ENCODE data around the gene ALDH1A2.
A peak's percentile ranks its signal among the peaks of the same experiment; 100 is the strongest.
"Not testable (repeated sequence)": the region's sequence is repeated elsewhere in the genome, so short reads cannot be mapped to it uniquely, and the experiment has no call there.

The ALDH1A2 gene

DNA sequence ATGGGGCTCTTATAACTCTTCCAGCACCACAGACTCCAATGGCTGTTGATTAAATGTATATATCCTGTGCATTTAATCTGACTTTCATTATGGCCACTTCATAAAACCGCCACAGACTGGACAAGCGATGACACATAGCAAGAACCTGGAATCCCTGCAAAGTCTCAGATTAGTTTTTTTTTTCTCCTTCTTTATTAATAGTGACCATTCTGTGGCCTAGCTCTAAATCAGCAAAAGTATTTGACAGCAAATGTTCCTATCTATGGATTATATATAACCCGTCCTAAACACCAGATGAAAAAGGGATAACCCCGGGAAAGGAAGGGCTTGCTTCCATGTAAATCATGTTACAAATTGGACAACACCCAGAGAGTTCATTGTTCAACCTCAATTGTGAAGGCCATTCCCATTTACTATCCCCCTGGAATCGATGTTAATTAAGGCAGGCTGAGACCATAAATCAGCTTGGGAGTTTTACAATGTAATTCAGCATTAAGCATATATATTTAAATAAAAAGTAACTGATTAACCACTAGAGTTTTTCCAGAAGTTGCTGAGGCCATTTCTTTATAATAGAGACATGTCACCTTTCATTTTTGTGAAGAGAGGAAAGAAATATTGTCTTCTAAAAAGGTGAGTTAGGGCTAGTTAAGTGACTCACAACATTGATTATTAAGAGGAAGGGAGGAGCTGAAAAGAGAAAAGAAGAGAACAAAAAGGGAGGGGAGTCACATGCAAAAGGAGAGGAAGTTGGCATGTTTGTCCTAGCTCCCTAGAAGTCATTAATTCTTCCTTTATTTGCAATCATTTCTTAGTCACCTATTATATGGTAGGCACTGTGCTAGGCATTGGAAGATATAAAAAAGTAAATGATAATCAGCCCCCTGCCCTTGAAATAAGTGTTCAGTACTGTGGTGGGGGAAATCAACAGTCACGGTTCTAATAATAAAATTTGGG is 26.2 kb downstream of the ALDH1A2 start:
- DNase-seq, result no peak

DNA sequence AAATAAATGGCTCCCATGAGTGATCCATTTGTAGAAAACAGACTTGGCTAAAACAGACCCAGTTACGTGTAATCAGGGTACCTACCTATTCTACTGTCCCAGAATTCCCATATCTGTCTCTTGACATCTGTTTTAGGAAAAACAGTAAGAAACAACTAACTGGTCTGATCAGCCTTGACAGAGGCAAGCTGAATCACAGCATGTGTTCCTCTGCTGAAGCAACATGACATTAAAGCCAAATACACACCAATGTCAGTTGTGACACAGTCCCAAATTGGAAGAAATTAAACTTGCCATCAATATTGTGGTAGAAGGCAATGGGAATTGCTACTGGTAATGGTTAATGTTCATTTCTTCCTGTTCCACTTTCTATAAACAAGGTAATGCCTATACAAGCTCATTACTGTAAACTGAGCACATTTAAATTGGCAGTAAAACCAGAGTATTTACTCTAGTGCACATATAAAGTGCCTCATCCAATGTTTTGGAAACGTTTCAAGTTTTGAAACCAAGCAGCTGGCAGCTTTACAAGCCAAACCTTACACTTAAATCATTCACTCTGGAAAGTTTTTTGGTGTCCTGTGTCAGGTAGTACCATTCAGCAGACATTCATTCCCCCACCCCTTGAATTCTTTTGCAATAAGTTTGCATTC is 27.0 kb downstream of the ALDH1A2 start:
- DNase-seq, result peak; percentile 63

DNA sequence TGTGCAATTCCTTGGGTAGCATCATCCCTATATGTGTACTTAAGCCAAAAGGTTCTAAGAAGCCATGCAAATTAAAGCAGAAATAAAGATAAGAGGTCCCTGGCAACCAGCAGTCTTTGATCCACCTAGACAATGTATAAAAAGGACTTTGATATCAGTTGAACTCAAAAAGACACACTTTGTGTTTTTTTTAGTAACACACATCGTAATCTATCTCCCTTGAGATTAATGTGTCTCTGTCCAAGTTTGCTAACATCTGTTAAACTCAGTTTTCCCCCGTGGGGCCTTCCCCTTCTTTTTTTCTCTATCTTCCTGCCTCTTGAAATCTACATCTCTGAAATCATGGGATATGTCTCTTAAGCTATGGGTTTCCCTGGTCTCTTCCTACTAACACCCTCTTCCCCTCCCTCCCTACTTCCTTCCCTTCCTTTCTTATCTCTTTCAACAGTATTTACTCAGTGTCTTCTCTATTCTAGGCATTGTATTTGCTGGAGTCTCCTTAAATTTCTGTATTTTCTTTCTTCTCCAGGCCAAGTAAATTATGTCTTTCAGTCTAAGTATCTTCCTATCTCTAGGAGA is 27.7 kb downstream of the ALDH1A2 start:
- DNase-seq, result no peak

DNA sequence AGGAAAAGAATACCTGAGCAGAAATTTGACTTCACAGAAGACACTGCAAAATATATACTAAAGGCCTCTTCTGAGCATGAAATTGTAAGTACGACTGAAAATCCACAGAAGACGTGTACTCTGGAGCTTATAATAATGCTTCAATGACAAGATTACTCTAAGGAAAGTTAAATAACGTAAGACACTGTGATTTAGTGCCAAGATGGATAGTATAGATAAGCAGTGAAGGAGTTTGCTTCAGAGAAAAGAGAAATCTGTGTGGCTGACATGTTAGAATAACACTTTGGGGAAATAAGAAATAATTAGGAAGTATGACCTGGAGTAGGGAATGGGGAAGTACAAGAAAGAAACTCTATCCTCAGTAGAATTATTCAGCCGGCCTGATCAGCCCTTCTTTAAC is 28.9 kb downstream of the ALDH1A2 start:
- no peak for DNase-seq

DNA sequence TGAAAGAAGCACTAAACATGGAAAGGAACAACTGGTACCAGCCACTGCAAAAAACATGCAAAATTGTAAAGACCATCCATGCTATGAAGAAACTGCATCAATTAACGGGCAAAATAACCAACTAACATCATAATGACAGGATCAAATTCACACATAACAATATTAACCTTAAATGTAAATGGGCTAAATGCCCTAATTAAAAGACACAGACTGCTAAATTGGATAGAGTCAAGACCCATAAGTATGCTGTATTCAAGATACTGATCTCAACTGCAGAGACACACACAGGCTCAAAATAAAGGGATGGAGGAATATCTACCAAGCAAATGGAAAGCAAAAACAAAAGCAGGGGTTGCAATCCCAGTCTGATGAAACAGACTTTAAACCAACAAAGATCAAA is 37.1 kb downstream of the ALDH1A2 start:
- not testable (repeated sequence) for DNase-seq

DNA sequence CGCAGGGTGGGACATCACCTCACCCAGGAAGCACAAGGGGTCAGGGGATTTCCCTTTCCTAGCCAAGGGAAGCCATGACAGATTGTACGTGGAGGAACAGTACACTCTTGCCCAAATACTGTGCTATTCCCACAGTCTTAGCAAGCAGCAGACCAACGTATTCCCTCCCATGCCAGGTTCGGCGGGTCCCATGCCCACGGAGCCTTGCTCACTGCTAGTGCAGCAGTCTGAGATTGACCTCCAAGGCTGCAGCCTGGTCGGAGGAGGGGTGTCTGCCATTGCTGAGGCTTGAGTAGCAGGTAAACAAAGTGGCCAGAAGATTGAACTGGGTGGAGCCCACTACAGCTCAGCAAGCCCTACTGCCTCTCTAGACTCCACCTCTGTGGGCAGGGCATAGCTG is 39.0 kb downstream of the ALDH1A2 start:
- no peak for DNase-seq

DNA sequence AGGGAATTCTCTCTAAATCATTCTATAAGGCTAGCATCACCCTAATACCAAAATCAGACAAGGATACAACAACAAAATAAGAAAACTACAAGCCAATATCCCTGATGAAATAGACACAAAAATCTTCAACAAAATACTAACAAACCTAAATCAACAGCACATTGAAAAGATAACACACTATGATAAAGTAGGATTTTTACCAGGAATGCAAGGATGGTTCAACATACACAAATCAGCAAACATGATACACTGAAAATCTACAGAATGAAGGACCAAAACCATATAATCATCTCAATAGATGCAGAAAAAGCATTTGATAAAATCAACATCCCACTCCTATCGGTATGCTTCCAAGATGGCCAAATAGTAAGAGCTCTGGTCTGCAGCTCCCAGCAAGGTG is 39.5 kb downstream of the ALDH1A2 start:
- no peak for DNase-seq

DNA sequence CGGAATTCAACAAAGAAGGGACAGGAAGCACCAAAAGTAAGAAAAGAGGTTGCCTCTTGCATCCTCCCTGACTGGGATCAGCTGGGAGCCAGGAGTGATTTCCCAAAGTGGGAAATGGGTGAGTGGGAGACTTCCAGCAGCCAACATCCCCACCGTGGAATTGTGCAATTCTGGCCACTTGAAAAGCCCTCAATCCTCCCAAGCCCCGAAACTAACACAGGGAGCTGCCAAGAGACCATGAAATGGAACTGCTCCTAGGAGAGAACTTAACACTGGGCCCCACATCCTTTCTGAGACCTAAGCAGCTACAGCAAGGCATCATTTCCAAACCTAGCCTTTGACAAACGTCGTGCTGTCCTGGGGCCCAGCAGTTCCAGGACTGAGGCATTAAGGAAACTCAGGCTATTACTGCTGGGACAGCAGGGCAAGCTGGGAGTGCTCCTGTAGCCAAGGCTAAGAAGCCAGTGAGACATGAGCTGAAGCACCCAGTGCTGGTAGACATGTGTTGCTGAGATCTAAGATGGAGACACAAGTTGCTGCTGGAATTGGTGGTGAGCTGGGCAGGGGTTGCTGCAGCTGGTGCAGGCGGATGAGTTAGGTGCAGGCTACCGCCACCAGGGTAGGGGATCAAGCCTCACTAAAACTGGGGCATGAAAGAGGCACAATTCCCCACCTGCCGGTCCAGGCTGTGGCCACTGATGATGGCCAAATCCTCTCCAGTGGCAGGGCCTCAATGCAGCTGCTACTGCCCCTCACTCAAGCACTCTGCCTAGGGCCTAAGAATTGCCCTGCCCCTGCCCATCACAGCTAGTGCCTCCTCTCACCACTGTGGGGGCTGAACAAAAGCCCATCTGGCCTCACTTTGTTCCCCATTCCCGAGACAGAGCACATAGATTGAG is 43.9 kb downstream of the ALDH1A2 start:
- DNase-seq, result no peak

DNA sequence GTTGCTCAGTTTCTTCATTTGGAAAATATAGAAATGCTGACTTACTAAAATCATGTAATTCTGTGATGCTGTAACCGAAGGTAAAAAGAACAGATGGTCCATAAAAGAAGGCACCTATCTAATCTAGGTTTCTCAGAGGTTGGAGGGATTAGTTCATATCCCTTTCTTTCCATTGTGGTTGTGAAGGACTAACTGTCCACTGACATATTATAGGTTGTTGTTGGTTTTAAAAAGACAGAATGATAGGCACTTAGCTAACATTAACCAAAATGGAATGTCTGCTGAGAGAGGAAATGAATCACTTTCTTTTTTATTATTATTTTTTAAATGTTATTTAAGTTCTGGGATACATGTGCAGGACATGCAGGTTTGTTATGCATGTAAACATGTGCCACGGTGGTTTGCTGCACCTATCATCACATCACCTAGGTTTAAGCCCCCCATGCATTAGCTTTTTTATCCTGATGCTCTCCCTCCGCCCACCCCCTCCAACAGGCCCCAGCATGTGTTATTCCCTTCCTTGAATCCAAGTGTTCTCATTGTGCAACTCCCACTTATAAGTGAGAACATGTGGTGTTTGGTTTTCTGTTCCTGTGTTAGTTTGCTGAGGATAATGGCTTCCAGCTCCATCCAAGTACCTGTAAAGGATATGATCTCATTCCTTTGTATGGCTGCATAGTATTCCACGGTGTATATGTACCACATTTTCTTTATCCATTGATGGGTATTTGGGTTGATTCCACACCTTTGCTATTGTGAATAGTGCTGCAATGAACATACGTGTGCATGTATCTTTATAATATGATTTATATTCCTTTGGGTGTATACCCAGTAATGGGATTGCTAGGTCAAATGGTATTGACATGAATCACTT is 45.8 kb downstream of the ALDH1A2 start:
- no peak for DNase-seq

DNA sequence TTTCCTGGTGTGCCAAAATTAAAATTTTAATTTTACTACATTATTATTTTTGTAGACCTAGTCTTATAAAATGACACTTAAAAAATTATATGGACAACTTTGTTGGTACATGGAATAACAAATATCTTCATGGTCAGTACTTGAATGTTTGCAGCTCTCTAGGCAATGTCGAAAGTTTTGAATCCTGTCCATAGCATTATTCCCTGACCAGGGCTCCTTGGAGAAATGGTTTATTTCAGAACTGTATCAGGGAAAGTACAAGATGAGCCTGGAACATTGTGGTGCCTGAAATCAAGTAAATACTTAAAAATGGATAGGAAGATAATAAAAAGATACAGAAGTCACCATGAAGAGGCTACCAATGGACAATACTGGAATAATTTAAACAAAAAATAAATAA is 47.6 kb downstream of the ALDH1A2 start:
- DNase-seq, result no peak

DNA sequence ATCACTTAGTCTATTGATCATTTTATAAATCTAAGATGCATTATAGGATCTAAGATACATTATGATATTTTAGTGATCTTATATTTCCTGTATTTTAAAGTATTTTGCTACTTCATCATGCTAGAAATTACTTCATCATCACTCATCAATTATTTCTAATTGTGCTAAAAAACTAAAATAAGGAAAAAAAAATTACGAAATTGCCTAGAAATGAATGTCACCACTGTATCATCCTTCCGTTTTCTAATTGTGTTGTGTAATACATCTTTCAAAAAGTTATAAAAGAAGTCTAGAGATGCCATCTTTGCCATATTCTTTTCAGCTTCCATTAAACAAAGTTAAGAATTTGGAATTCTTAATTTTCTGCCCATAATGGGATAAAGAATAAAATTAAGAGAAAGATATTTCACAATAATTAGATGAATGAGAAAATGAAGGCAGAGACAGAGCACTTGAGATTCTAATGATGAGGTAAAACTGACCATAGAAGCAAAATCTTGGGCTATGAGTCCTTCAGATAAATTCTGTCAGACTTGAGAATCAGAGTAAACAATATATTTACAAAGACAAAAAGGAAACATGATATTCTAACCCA is 48.8 kb downstream of the ALDH1A2 start:
- no peak for DNase-seq

DNA sequence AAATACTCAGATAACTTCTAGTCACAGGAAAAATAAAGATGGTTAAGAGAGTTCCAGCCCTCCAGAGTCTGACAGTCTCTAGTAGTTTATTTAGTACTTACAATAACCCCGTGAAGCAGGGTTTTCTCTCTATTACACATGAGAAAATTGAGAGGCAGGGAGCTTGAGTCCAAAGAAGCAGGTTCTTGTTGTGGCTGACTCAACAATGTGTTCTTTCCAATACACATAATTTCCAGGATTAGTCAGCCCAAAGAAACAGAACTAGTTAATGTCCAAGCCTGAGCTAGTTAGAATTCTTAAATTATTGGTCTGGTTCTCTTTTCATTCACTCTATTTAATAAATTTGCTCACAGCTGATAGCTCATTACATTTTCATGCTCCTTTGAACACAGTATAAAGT is 49.9 kb downstream of the ALDH1A2 start:
- no peak for DNase-seq

DNA sequence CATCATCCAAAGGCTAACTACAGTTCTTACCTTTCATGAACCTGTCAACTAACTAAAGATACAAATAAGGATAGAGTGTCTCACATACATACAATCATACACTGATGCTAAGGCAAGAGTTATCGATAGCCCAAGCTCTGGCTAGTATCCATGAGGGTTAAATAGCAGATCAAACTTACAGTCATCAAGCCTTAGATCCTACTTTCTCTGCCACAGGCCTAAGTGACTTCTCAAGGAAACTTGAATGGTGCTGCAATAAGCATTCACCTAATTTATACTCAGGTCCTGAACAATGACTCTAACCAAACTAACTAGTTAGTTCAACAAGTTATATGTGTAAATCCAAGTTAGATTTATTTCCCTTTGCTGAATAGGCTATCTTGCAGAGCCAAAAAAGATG is 51.0 kb downstream of the ALDH1A2 start:
- DNase-seq, result no peak

DNA sequence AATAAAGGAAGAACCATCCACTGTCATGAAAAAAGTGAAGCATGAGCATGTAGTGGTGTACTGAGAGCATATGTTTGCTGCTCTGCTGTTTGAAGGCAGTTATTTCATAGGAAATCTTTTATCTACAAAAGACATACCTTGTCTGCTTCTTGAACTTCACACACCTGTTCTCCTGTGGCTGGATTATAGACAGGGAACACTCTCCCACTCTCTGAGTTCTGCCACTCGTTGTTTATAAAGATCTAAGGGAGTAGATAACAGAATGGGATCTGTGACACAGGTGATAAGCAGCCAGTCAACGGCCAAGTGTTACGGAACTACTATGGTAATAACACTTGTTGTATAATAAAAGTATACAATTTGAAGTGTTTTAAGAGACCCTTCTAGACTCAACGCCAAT is 51.5 kb downstream of the ALDH1A2 start:
- DNase-seq, result no peak

DNA sequence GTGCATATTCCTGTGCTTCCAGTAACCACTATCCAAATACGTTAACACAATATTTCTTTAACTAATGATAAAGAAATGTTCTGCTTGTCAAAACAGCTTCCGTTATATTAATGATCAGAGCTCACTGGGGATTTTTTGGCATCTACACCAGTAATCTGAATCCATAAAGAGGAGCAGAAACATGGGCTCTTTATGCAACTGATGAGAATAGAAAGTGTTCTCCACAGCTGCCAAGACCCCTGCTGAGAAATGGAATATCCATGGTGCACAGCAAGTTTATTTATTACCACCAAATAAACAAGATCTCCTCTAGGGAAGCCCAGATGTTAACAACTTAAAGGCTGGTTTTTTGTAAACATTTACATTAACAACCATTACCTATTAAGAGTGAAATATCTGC is 54.5 kb downstream of the ALDH1A2 start:
- DNase-seq, result no peak

DNA sequence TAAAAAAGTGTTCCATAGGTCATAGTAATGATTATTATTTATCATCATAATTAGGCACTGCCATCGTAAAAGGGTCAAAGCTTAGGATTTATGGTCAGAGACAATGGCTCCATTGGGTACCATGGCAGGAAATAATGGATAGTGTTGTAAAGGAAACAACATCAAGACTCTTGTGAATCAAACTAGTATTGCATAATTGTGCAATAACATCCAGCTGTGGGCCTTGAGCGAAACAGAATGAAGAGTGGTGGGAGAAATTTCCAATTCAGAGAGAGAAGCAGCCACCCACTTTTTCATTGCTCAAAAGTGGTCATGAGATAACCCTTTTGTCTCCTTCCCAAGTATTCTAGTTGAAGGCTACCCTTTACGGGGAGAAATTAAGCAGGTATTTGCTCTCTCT is 61.7 kb downstream of the ALDH1A2 start:
- no peak for DNase-seq

DNA sequence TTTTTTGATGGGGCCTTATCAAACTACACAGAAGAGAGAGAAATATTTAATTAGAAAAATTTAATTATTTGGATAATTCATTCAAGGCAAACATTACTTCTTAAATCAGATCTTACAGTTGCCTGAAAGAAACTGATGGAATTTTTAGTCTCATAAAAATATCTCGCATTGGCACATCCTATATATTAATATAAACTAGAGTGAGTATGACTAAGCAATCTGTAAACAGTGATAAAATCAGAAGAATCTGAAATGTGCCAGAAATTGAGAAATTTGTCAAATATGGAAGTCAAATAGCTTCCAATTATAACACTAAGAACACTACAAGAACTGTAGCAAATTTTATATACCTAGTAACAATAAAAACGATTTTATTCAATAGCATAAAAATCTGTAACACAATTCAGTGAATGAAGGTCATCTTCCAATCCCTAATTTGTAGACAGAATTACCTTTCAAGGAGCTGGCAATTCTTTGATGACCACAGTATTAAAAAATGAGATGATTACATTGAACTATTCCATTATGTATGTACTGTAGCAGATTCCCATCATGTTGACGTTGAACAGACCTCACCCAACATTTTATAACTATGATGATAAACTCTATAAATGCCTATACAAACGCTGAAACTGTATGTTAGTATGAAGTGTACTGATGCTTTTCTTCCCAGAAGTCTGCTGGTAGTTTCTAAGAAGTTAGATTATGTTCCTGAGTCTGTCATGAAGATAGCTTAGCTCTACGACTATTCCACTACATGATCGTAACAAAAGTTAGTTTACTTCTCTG is 63.0 kb downstream of the ALDH1A2 start:
- no peak for DNase-seq

DNA sequence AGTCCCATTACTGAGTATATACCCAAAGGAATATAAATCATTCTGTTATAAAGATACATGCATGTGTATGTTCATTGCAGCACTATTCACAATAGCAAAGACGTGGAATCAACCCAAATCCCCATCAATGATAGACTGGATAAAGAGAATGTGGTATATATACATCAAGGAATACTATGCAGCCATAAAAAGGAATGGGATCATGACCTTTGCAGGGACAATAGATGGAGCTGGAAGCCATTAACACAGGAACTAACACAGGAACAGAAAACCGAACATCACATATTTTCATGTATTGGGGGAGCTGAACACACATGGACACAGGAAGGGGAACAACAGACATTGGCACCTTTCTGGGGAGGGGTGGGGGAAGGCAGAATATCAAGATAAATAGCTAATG is 65.8 kb downstream of the ALDH1A2 start:
- DNase-seq, result not testable (repeated sequence)

DNA sequence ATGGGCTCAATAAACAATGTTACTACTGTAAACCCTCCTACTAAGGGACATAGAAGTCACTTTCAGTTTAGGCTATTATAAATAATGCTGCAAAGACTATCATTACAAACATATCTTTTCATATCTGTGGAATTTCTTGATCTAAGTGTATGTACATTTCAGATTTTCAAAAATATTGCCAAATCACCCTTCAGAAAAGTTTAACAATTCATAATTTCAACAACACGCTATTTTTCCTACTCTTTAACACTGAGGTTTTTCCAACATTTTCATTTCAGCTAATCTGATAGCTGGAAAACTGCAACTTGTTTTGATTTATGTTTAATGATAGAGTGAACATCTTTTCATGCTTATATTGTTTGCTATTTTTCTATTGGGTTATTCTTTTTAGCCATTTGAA is 69.0 kb downstream of the ALDH1A2 start:
- no peak for DNase-seq

DNA sequence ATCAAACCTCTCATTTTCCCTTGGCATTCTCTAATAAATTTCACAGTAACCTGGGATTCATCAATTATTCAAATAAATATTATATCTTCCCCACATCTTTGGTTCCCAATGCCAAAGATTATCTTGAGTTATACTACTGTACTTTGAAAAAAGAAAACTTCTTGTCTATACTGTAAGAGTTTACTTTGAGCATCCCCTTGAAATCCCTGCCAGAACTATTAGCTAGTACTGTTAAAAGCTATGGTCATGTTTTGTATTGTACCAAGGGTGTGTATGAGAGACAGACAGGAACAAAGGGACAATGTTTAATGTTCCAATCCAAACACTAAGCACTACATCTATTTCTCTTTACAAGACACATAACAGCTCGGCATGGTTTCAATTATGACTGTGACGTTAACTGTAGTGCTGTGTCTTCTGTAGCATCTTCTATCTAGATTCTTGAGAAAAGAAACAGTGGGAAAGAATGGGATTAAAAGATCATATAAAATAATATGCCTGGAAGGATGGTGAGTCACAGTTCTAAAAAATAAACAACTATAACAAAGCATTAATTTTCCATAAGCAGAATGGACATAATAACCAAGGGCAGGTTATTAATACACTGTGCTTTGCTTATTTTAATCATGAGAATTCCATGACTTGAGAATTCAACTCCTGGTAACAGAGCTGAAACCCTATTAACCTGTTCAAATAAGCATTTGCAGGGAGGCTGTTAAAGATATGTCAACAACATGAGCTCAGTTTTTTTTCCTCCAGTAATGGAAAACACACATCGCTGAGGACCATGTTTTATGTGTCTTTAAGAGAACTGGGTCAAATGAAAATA is 71.1 kb downstream of the ALDH1A2 start:
- DNase-seq, result peak; percentile 37
